Right cardiac atrium (tissue), 5 donors: Measurements from ENCODE around the gene NKX3-2. TPM values are rescaled to one million over a fixed set of nuclear protein-coding genes. Genes with fewer than 3 reads are reported as not detected.
A peak's percentile ranks its signal among the peaks of the same experiment; 100 is the strongest.

ENCODE experiments used
- ATAC-seq, 2 donors: fragments of 200-7000 bp; cut with Tn5 transposase; one replicate each; pipeline versions ENCODE4 v1.8.0 to v1.9.1; 2020; ENCODE audit warnings: moderate library complexity in 2 of 2, mild to moderate bottlenecking in 1 of 2
- DNase-seq, 3 donors: peaks; one replicate each; pipeline ENCODE4 v3.0.0-alpha.2; 2020
- H3K27ac ChIP-seq: one replicate; pipeline ENCODE4 v1.5.1; 2013; ENCODE audit warnings: mild to moderate bottlenecking, low read length, control low read depth, moderate library complexity
- H3K27me3 ChIP-seq: one replicate; pipeline ENCODE4 v1.6.1; 2013; ENCODE audit not compliant: control insufficient read depth, insufficient read depth
- H3K4me1 ChIP-seq: one replicate; pipeline ENCODE4 v1.6.1; 2013; ENCODE audit warnings: low read length; ENCODE audit not compliant: control insufficient read depth, insufficient read depth
- H3K4me3 ChIP-seq: one replicate; pipeline ENCODE4 v1.5.1; 2013; ENCODE audit warnings: low read length, control low read depth
- H3K9me3 ChIP-seq: one replicate; pipeline ENCODE4 v1.6.1; 2013; ENCODE audit warnings: low read length; ENCODE audit not compliant: control insufficient read depth
- WGBS: extraction: QIAGEN DNeasy Blood & Tissue Kit; methylation state at CpG from one replicate; pipeline ENCODE4 v1.1.7; 2013; 5-methylcytosine and 5-hydroxymethylcytosine counted together
- intact Hi-C, 4 donors: fragments of 100-400 bp; cut with DNase I; formaldehyde crosslinking; loops; one replicate each; pipeline versions ENCODE4 v1.11.0 to v1.14.0; 2022 to 2023
- long read RNA-seq, 4 donors: library from polyadenylated mRNA; unstranded; transcript quantifications; one replicate each; pipeline ENCODE4 v2.0.0, GENCODE V29; 2020 to 2021
- polyA plus RNA-seq: library from polyadenylated mRNA; stranded (reverse); fragments of 200-250 nt; gene quantifications from one replicate; pipeline ENCODE4 v1.2.3, GENCODE V29; 2013
- total RNA-seq, 4 donors: library from RNA; stranded (reverse); fragmentation: NEBNext Ultra II Directional; extraction: Animal tissue kit (Norgen Biotek cat#: 25700); gene quantifications; one replicate each; pipeline ENCODE4 v1.2.1, GENCODE V29; 2021
- donor health status: healthy with polysubstance abuse.
- donor health status: DM: no; HTN: yes; CAD: no.
- donor health status: DM: no; HTN: no; CAD: no.
- donor health status: DM: no; HTN: yes; CAD: no; lungs with severe emphysema.
- donor health status: DM: yes; HTN: yes; CAD: no.

Gene NKX3-2
- under 1 TPM in 1 of 4 donors, not detected in 3; 0.12 TPM for total RNA-seq
- polyA plus RNA-seq: 0.05 TPM
- long read RNA-seq, donor 1: 0 reads
- long read RNA-seq, donor 2: 0 reads
- long read RNA-seq, donor 3: 0 reads
- long read RNA-seq, donor 4: 0 reads

DNA sequence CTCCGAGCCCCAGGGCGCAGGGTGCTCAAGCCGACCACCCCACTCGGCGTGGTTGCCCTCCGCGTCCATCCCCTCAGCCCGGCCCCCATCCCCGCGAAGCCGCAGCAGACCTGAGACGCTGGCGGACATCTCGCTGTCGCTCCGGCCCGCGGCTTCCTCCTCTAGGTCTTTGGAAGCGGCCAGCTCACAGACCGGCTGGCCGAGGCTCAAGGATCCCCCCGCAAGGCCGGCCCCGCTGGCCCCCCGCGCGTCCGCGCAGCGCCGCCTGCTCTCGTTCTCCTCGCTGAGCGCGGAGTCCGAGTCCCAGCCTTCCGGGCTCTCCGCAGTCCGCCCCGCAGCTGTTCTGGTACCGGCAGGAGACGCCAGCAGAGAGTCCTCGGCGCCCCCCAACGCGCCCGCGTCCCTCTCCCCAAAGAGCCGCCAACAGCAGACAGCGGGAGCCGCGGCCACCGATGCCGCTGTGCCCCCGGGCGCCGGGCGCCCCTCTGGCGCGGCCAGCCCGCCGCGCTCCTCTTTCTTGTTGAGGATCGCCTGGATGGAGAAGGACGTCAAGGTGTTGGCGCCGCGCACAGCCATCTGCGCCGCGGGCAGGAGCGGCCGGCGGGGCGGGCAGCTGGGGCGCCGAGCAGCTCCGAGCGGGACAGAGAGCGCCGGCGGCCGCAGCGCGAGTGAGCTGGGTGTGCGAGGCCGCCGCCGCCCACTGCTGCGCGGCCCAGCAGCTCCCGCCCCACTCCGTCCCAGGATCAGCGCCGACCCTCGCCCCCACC, at the start of gene NKX3-2:
TSS of gene NKX3-2 (minus strand) at position 670 of the 767 bp plus-strand sequence. CDS start at position 576, 94 bp downstream.
- WGBS: 2% methylated on average over 96 of the region's 96 CpGs
- H3K27ac ChIP-seq: no peak within 1 kb of the TSS
- ATAC-seq: peak; percentile 53 to 69

DNA sequence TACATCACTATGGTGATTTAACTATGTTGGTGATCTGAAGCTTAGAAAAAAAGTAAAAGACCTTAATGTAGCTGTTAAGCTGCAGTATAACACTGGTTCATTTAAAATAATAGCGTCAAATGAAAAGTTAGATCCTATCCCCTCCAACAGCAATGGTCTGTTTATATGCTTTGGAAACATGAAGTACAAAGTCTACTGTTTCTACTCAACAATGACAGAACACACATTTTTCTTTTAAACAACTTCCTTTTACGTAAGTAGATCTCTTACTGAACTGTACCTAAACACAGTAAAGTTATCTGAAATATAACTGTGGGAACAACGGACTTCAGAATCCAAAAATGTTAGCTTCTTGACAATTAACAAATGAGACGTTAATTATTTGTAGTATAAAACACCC, 47.9 kb upstream of the NKX3-2 start:
- H3K4me1 ChIP-seq: no peaks in the 10 kb centered on the region
- DNase-seq: no peak
- intact Hi-C loops: no loop called here
- no peak overlapping the region for H3K27ac ChIP-seq
- 93% methylated on average over 4 of the region's 4 CpGs for WGBS
- H3K27me3 ChIP-seq: no peaks in the 10 kb centered on the region
- no peaks in the 10 kb centered on the region for H3K9me3 ChIP-seq
- H3K4me3 ChIP-seq: no peak overlapping the region
- ATAC-seq: no peak

More for the DNA sequence above, at the start of gene NKX3-2:
- no peak for DNase-seq
- Histone ChIP-seq H3K27me3 (no peaks in the 10 kb centered on the region), H3K9me3 (no peaks in the 10 kb centered on the region), H3K4me3 (peak within 1 kb of the TSS; percentile 48), H3K4me1 (peaks cover 9% of the 10 kb centered on the region)
- intact Hi-C loops: loop anchor here in 1 of 4 donors (5.0 kb wide), 1 partner anchor 817 kb away; no protein-coding TSS in a partner anchor

DNA sequence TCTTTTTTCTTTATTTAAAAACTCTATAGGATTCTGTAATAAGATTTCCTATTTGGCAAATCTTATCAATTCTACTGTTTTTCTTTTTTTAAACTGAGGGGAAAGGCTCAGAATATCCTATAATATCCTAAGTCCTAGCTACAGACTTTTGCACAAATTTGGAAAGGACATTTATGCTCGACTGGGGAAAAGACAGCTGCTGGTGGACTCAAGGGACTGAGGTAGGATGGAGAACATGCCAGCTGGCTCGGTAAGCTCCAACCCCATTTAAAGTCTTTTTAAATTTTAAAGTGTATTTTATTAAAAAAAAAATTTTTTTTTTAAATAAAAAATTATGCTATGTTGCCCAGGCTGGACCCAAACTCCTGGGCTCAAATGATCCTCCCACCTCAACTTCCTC, 46.5 kb upstream of the NKX3-2 start:
- WGBS: 60% methylated on average over 2 of the region's 2 CpGs
- no peak for ATAC-seq

DNA sequence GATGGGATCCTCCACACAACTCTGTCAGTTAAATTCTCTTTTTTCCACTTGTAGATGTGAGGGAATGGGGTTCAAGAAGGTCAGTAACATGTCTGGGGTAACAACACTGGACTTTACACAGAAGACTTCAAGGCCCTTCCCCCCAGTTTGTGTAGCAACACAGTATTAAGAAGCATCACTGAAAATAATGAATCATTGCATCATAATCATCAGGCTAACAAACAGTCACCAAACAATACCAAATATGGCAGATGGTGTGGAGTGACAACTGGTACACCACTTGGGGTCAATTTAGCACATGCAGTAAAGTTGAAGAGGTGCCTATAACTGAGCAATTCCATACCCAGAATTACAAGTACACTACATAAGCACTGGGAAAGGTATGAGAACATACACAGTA, 44.6 kb upstream of the NKX3-2 start:
- ATAC-seq (no peak), DNase-seq (no peak)
- no peaks in the 10 kb centered on the region for H3K4me1 ChIP-seq
- H3K4me3 ChIP-seq: no peak overlapping the region
- H3K27me3 ChIP-seq: no peaks in the 10 kb centered on the region
- H3K9me3 ChIP-seq: no peaks in the 10 kb centered on the region
- intact Hi-C loops: no loop called here
- no peak overlapping the region for H3K27ac ChIP-seq

More for the DNA sequence above, 46.5 kb upstream of the NKX3-2 start:
- Histone ChIP-seq H3K9me3 (no peaks in the 10 kb centered on the region), H3K27ac (no peak overlapping the region), H3K27me3 (no peaks in the 10 kb centered on the region), H3K4me1 (no peaks in the 10 kb centered on the region), H3K4me3 (no peak overlapping the region)
- intact Hi-C loops: no loop called here
- no peak for DNase-seq

DNA sequence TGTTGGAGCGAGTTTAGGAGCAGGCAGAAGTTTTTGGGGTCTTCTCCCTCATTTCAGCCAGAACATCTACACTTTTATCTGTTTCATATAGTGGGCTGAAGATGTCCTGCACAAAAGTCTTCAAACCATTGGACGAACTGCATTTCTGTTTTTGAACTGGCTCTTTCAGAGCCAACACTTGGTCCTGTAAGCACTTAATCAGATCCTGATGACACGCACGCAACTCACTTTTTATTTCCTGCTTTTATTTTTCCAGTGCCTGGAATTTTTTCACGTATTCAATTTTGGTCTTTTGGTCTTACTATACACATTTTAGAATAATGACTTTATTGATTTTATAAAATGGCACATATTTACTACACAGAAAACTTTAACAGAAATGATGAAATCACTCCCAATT, 40.2 kb upstream of the NKX3-2 start:
- no peak overlapping the region for H3K4me3 ChIP-seq
- H3K27me3 ChIP-seq: no peaks in the 10 kb centered on the region
- no peaks in the 10 kb centered on the region for H3K4me1 ChIP-seq
- no peak for DNase-seq
- no peak overlapping the region for H3K27ac ChIP-seq
- intact Hi-C loops: no loop called here
- 93% methylated on average over 5 of the region's 5 CpGs for WGBS
- no peak for ATAC-seq
- no peaks in the 10 kb centered on the region for H3K9me3 ChIP-seq

DNA sequence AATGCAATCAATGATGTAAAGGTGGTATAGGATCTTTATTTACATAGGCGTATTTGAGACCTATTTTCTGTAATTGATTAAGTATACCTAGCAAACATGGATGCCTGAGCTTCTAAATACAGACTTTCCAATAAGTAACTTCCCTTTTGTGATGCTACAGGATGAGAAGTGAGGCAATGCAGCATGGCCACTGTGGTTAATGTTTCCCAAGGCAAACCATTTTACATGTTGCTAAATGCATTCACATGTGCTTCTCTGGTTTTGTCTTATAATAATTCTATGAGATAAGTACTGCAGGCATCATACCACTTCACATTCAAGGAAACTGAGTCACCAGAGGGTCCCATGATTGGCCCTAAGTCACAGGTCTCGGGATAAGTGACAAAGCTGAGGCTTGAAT, 35.7 kb upstream of the NKX3-2 start:
- H3K4me1 ChIP-seq: no peaks in the 10 kb centered on the region
- no peak overlapping the region for H3K4me3 ChIP-seq
- intact Hi-C loops: no loop called here
- ATAC-seq: no peak
- 93% methylated on average over 2 of the region's 2 CpGs for WGBS
- no peak for DNase-seq
- H3K27me3 ChIP-seq: no peaks in the 10 kb centered on the region
- H3K27ac ChIP-seq: no peak overlapping the region
- H3K9me3 ChIP-seq: no peaks in the 10 kb centered on the region

DNA sequence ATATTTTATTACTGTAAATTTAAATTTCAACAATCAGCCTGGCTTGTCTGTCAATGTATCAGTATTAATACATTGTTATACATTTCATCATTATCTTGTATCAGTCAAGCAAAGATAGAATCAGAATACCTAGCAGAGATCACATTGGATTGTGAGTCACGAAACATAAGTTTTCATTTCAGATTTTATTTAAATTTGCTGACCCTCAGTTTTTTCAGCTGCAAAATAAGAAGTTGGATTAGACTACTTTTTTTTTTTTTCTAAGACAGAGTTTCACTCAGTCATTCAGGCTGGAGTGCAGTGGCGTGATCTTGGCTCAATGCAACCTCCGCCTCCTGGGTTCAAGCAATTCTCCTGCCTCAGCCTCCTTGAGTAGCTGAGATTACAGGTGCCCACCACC, 33.4 kb upstream of the NKX3-2 start:
- H3K27ac ChIP-seq: no peak overlapping the region
- intact Hi-C loops: no loop called here
- WGBS: 98% methylated on average over 3 of the region's 3 CpGs

DNA sequence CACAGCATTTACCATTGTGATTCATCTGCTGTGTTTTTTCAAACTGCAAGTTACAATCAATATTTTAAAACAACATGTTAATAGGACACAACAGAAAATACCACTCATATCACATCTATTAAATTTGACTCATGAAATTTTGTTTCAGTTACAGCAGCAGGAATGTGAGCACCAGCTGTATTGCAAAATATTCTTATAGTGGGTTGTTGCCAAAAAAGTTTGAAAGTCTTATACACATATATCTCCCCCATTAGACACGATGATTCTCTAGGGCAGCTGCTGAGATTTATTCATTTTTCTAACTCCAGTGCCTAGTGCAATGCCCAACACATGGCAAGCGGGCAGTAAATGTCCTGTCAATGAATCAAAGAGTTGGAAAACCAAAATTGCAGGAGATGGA, 26.6 kb upstream of the NKX3-2 start:
- Histone ChIP-seq H3K27me3 (no peaks in the 10 kb centered on the region), H3K4me3 (no peak overlapping the region), H3K4me1 (no peaks in the 10 kb centered on the region), H3K9me3 (no peaks in the 10 kb centered on the region), H3K27ac (no peak overlapping the region)
- DNase-seq (no peak), ATAC-seq (no peak)
- 91% methylated on average over 2 of the region's 2 CpGs for WGBS
- intact Hi-C loops: no loop called here

More for the DNA sequence above, 33.4 kb upstream of the NKX3-2 start:
- Histone ChIP-seq H3K9me3 (no peaks in the 10 kb centered on the region), H3K4me1 (no peaks in the 10 kb centered on the region), H3K27me3 (no peaks in the 10 kb centered on the region), H3K4me3 (no peak overlapping the region)
- ATAC-seq (no peak), DNase-seq (no peak)

DNA sequence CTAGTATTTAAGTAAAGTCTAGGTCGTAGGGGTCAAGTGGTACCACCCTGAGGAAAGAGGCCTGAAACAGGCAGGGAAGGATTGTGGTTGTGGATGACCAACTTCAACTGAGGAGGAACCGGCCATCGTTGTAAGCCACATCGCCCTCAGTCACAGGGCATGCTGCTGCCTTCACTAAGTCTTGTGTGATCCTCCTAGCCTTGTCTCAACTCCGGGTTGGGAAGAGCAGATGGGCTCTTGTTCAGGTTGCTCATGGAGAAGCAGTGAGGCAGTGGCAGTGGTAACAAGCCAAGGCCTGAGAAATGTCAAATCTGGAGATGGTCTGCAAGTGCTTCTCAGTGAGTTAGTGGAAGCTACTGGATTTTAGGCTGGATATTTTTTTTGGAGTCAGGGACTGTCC, 22.8 kb upstream of the NKX3-2 start:
- no peaks in the 10 kb centered on the region for H3K9me3 ChIP-seq
- ATAC-seq (no peak), DNase-seq (no peak)
- H3K27me3 ChIP-seq: no peaks in the 10 kb centered on the region
- no peak overlapping the region for H3K27ac ChIP-seq
- H3K4me3 ChIP-seq: no peak overlapping the region
- intact Hi-C loops: no loop called here
- H3K4me1 ChIP-seq: no peaks in the 10 kb centered on the region
- WGBS: 96% methylated on average over 5 of the region's 5 CpGs

DNA sequence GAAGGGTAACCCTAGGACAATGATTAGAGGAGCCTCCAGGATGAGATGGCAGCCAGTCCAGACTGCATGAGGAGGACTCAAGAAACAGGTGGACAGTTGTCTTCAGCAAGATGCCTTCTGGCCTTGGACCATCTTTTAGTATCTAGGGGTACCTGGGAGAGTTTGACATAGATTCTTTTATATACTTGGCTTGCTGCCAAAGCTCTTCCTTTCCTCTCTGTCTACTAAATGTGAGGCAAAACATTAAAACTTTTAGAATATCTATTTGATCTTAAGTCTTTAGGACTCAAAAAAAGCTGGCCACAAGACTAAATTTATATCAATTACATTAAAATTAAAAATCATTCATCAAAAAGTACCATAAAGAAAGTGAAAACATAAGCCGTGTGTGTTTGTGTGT, 18.6 kb upstream of the NKX3-2 start:
- 83% methylated on average over 1 of the region's 1 CpG for WGBS
- ATAC-seq: no peak
- no peaks in the 10 kb centered on the region for H3K4me1 ChIP-seq
- no peak for DNase-seq
- no peaks in the 10 kb centered on the region for H3K9me3 ChIP-seq
- intact Hi-C loops: no loop called here
- no peaks in the 10 kb centered on the region for H3K27me3 ChIP-seq
- H3K27ac ChIP-seq: no peak overlapping the region
- H3K4me3 ChIP-seq: no peak overlapping the region

DNA sequence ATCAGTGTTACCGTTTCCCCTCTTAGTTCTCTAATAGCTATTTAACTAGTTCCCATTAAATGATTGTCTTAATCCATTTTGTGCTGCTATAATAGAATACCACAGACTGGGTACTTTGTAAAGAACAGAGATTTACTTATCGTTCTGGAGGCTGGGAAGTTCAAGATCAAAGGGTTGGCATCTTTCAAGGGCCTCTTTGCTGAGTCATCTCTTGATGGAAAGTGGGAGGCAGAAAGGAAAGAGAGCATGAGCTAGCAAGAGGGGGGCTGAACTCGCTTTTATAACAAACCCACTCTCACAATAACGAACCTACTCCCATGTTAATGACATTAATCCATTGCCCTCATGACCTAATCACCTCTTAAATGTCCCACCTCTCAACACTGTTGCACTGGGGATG, 17.4 kb upstream of the NKX3-2 start:
- no peak overlapping the region for H3K4me3 ChIP-seq
- ATAC-seq: no peak
- H3K4me1 ChIP-seq: no peaks in the 10 kb centered on the region
- no peaks in the 10 kb centered on the region for H3K27me3 ChIP-seq
- WGBS: 64% methylated on average over 4 of the region's 4 CpGs
- intact Hi-C loops: no loop called here
- H3K27ac ChIP-seq: no peak overlapping the region
- no peaks in the 10 kb centered on the region for H3K9me3 ChIP-seq
- no peak for DNase-seq
